Fibroblast of mammary gland (primary cell): ENCODE results near the gene CEP83.

Experiments
- DNase-seq: peaks from one replicate; pipeline ENCODE4 v3.0.0-alpha.2; 2010; ENCODE audit warnings: low read depth
- H3K4me3 ChIP-seq: 2 replicates; pipeline ENCODE4 v1.5.1; 2011; ENCODE audit warnings: low read depth, mild to moderate bottlenecking, low read length, moderate library complexity; ENCODE audit not compliant: control insufficient read depth
- TF ChIP-seq, protein P1 (sequence below): conservative IDR thresholded peaks from 2 replicates; pipeline ENCODE4 v1.5.1; 2011; ENCODE audit warnings: low read depth, low read length, inconsistent platforms; ENCODE audit not compliant: control insufficient read depth, insufficient read depth

The CEP83 gene

DNA sequence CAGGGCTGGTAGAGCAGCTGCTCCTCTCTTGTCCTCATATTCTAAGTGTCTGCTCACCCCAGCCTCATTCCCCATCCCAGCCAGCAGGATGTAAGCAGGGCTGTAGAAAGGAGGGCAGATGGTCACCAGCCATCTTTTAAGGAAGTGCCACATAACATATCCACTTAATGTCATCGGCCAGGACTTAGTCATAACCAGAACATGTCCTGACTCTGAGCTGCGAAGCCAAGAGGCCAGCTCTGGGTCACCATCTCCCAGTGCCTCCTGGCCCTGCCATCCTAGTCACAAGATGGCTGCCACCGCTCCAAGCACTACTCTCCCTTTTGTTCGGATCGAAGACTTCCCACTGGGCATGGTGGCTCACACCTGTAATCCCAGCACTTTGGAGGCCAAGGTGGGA lies 187.4 kb downstream of the CEP83 start:
- TF ChIP-seq, protein P1, sequence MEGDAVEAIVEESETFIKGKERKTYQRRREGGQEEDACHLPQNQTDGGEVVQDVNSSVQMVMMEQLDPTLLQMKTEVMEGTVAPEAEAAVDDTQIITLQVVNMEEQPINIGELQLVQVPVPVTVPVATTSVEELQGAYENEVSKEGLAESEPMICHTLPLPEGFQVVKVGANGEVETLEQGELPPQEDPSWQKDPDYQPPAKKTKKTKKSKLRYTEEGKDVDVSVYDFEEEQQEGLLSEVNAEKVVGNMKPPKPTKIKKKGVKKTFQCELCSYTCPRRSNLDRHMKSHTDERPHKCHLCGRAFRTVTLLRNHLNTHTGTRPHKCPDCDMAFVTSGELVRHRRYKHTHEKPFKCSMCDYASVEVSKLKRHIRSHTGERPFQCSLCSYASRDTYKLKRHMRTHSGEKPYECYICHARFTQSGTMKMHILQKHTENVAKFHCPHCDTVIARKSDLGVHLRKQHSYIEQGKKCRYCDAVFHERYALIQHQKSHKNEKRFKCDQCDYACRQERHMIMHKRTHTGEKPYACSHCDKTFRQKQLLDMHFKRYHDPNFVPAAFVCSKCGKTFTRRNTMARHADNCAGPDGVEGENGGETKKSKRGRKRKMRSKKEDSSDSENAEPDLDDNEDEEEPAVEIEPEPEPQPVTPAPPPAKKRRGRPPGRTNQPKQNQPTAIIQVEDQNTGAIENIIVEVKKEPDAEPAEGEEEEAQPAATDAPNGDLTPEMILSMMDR = no peak
- no peak for DNase-seq
- H3K4me3 ChIP-seq = no peak overlapping the region

DNA sequence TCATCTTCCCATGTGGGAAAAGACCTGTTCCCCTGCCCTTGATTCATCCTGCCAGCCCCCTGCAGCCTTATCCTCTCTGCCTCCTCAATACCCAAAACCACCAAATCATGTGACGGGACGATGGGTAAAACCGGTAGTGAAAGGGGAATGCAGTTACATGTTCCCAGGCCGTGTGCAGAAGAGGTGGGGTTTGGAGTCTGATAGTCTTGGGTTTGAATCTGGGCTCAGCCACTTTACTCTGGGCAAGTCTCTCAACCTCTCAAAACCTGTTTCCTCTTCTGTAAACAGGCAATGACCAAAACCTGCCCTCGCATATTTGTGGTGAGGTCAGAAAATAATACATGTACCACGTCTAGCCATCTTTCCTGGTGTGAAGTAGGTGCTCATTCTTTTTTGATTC lies 188.3 kb downstream of the CEP83 start:
- TF ChIP-seq, protein P1 = no peak

DNA sequence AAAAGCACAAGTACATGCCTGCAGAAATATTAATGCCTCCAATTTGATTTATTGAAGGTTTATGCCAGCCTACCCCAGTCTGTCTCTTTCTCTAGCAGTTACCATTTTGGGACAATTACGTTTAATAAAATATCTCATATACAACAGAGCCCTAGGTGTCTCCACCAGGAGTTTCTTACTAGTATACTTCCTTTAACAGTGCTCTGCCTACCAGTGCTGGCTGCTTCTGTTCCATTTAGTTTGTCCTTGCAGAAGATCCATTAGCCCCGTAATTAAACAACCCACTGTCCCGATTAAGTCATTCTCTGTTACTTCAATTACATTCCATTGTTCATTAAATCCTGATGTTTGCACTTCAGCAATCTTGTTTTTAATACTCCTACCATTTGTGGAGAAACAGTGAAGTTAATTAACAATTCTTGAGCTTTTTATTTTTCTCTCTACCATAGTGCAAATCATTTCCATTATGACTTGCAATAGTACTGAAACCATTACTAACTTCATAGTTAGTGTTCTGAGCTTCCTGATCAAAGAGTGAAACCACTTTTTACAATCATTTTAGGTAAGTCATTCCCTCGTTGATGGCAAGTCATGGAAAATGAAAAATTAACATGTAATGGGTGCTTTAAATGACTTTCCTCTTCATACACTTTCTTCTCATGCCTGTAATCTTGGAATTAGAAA lies 190.2 kb downstream of the CEP83 start:
- H3K4me3 ChIP-seq = no peak overlapping the region
- TF ChIP-seq, protein P1 = no peak
- no peak for DNase-seq

More for the DNA sequence above, 188.3 kb downstream of the CEP83 start:
- no peak for DNase-seq
- no peak overlapping the region for H3K4me3 ChIP-seq

DNA sequence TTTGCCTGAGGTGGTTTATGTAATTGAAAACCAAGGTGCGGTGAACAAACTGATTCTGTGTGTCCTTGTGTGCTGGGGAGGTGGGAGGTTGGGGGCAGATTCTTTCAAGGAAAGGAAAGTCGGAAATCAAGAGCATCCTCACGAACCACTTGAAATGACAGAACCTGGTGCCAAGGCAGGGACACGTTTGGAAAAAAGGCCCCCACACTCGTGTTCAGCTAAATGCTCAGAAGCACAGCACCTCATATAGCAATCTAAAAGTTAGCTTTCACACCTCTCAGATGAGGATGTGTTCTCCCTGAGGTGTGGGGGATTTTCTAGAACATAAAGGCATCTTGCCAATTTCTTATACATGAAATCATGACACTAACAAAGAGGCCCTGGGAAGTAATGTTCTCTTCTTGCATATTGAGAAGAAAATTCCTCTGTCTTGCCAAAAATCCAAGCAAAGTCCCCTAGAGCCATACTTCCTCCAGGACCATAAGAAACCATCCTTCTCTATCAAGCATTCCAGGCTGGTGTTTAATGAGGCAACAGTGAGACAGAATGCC lies 191.7 kb downstream of the CEP83 start:
- DNase-seq = peak; percentile 23

DNA sequence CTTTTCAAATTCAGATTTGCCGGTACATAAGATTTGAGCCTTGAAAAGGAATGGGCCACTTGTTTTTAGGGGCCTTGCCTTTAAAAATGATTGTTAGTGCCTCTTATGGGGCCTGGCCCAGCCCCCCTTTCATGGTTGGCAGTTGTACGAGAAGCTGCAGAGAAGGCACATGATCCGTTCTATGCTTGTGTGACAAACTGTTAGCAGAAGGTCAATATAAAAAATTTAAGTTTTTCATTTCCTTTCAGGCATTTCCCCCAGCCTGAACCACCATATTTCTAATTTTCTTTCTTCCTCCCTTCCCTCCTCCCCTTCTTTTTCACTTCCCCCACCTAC lies 192.2 kb downstream of the CEP83 start:
- TF ChIP-seq, protein P1 = no peak
- H3K4me3 ChIP-seq = no peak overlapping the region
- DNase-seq = no peak

More for the DNA sequence above, 191.7 kb downstream of the CEP83 start:
- TF ChIP-seq, protein P1 = no peak
- H3K4me3 ChIP-seq = no peak overlapping the region

DNA sequence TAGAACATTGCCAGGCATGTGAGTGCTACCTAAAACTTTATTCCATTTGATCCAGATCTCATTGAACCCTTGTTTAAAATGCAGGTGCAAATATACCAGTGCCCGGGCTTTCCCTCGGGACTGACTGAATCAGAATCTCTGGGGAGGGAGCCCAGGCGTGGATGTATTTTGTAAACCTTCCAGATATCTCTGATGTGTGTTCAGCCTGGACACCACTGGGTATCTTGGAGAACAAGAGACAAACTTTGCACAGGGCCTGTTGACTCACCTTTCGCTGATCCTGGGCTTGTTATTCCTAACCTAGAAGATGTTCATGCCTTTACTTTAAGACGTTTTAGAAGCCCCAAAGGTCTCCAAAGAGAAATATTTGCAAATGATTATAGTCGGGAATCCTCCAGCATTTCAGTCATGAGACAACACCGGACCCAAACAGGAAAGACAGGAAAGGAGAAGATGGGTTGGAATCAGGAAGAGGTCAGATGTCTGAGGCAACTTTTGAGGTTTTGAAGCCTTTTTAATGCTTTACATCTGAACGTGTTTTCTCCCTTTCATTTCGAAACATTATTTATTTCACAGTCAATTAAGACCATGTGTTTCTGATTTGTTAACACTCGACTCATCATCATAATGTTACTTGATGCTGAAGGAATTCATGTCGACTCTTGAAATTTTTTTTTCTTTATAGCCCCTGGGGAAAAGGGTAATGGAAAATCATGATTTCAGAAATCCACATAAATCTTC lies 192.7 kb downstream of the CEP83 start:
- peak; percentile 95 for DNase-seq
- TF ChIP-seq, protein P1 = no peak
- H3K4me3 ChIP-seq = no peak overlapping the region
